HEK293 (cell line): ENCODE data around the gene UPP1.

ENCODE experiments used
- CTCF ChIA-PET: fragments of 350-600 bp; formaldehyde crosslinking; extraction: SDS; loops from one replicate; lab custom pipeline; 2021; ENCODE audit warnings: antibody characterized with exemption; lab: Yijun Ruan, JAX
- POLR2A ChIA-PET: fragments of 300-600 bp; formaldehyde crosslinking; extraction: SDS; loops from one replicate; lab custom pipeline; 2020; ENCODE audit warnings: antibody characterized with exemption, inconsistent platforms; lab: Yijun Ruan, JAX
- H3K27ac ChIP-seq: fragments of 200-500 bp; sonication (Bioruptor generic); 2 replicates; pipeline ENCODE4 v1.5.1; 2014; ENCODE audit warnings: low read depth, low read length, control low read depth, inconsistent platforms; ENCODE audit errors: extremely low read depth
- H3K36me3 ChIP-seq, 2 experiments: fragments of 200-500 bp in 1 of 2; sonication (Bioruptor generic) in 1 of 2; 1 replicate in 1 of 2; 2 replicates in 1 of 2; pipeline ENCODE4 v1.5.1; 2014 to 2017; ENCODE audit warnings: inconsistent platforms in 2 of 2, low read length in 2 of 2; ENCODE audit not compliant: control insufficient read depth in 2 of 2, insufficient read depth in 1 of 2
- H3K4me1 ChIP-seq: fragments of 200-500 bp; sonication (Bioruptor generic); 2 replicates; pipeline ENCODE4 v1.5.1; 2014; ENCODE audit warnings: mild to moderate bottlenecking, low read length, inconsistent platforms; ENCODE audit not compliant: control insufficient read depth, insufficient read depth
- H3K4me3 ChIP-seq: 2 replicates; pipeline ENCODE4 v1.5.1; 2011; ENCODE audit warnings: low read depth, mild to moderate bottlenecking, control low read depth, low read length, moderate library complexity
- H3K9me3 ChIP-seq: fragments of 200-500 bp; sonication (Bioruptor generic); 2 replicates; pipeline ENCODE4 v1.5.1; 2014; ENCODE audit warnings: low read depth, low read length, inconsistent platforms; ENCODE audit not compliant: control insufficient read depth, insufficient read depth
- HOXA7 ChIP-seq: sonication (generic); formaldehyde crosslinking; IDR thresholded peaks from 2 replicates; pipeline ENCODE4 v1.8.1; 2022; ENCODE audit warnings: missing genetic modification reagents, borderline replicate concordance
- HOXC10 ChIP-seq: sonication (generic); formaldehyde crosslinking; IDR thresholded peaks from 2 replicates; pipeline ENCODE4 v1.8.1; 2023; ENCODE audit warnings: mild to moderate bottlenecking, missing genetic modification reagents
- HOXD13 ChIP-seq: sonication (generic); formaldehyde crosslinking; IDR thresholded peaks from 2 replicates; pipeline ENCODE4 v1.8.0; 2022; ENCODE audit warnings: missing genetic modification reagents, borderline replicate concordance
- IKZF3 ChIP-seq: fragments of 450-650 bp; IDR thresholded peaks from 2 replicates; pipeline ENCODE4 v1.5.0; 2018; ENCODE audit warnings: missing biosample characterization, mild to moderate bottlenecking, missing genetic modification characterization, moderate library complexity
- REST ChIP-seq: fragments of 450-650 bp; formaldehyde crosslinking; IDR thresholded peaks from 2 replicates; pipeline ENCODE4 v1.5.1; 2016; ENCODE audit warnings: missing biosample characterization, missing genetic modification characterization
- SP7 ChIP-seq: fragments of 450-650 bp; formaldehyde crosslinking; IDR thresholded peaks from 2 replicates; pipeline ENCODE4 v1.5.1; 2016; ENCODE audit warnings: missing biosample characterization, missing genetic modification characterization
- ZBTB17 ChIP-seq: fragments of 450-650 bp; formaldehyde crosslinking; IDR thresholded peaks from 2 replicates; pipeline ENCODE4 v1.5.1; 2016; ENCODE audit warnings: missing biosample characterization, missing genetic modification characterization
- ZBTB7A ChIP-seq: fragments of 450-650 bp; formaldehyde crosslinking; IDR thresholded peaks from 2 replicates; pipeline ENCODE4 v1.5.1; 2016; ENCODE audit warnings: low read depth, missing biosample characterization, missing genetic modification characterization
- ZNF114 ChIP-seq: fragments of 450-650 bp; formaldehyde crosslinking; IDR thresholded peaks from 2 replicates; pipeline ENCODE4 v1.5.0; 2017; ENCODE audit warnings: missing biosample characterization, missing genetic modification characterization
- ZNF132 ChIP-seq: fragments of 450-650 bp; formaldehyde crosslinking; IDR thresholded peaks from 2 replicates; pipeline ENCODE4 v1.5.1; 2017; ENCODE audit warnings: missing biosample characterization, missing genetic modification characterization, borderline replicate concordance
- ZNF140 ChIP-seq: fragments of 450-650 bp; formaldehyde crosslinking; IDR thresholded peaks from 2 replicates; pipeline ENCODE4 v1.5.1; 2016; ENCODE audit warnings: missing biosample characterization, missing genetic modification characterization
- ZNF202 ChIP-seq: fragments of 450-650 bp; formaldehyde crosslinking; IDR thresholded peaks from 2 replicates; pipeline ENCODE4 v1.5.1; 2016; ENCODE audit warnings: missing biosample characterization, missing genetic modification characterization, borderline replicate concordance
- ZNF350 ChIP-seq: fragments of 450-650 bp; formaldehyde crosslinking; IDR thresholded peaks from 2 replicates; pipeline ENCODE4 v1.5.0; 2017; ENCODE audit warnings: missing biosample characterization, mild to moderate bottlenecking, missing genetic modification characterization
- ZNF416 ChIP-seq: fragments of 450-650 bp; formaldehyde crosslinking; IDR thresholded peaks from 2 replicates; pipeline ENCODE4 v1.5.1; 2016; ENCODE audit warnings: missing biosample characterization, missing genetic modification characterization
- ZNF488 ChIP-seq: fragments of 450-650 bp; formaldehyde crosslinking; IDR thresholded peaks from 2 replicates; pipeline ENCODE4 v1.5.1; 2016; ENCODE audit warnings: missing biosample characterization, missing genetic modification characterization
- ZNF510 ChIP-seq: fragments of 450-650 bp; formaldehyde crosslinking; IDR thresholded peaks from 2 replicates; pipeline ENCODE4 v1.5.1; 2018; ENCODE audit warnings: mild to moderate bottlenecking, missing genetic modification characterization, missing biosample characterization; ENCODE audit not compliant: insufficient replicate concordance
- ZNF513 ChIP-seq: fragments of 450-650 bp; IDR thresholded peaks from 2 replicates; pipeline ENCODE4 v1.5.1; 2018; ENCODE audit warnings: missing biosample characterization, missing genetic modification characterization
- ZNF549 ChIP-seq: fragments of 450-650 bp; IDR thresholded peaks from 2 replicates; pipeline ENCODE4 v1.5.1; 2018; ENCODE audit warnings: missing biosample characterization, missing genetic modification characterization, mild to moderate bottlenecking, inconsistent platforms, moderate library complexity
- ZNF623 ChIP-seq: fragments of 450-650 bp; formaldehyde crosslinking; IDR thresholded peaks from 2 replicates; pipeline ENCODE4 v1.5.1; 2016; ENCODE audit warnings: missing biosample characterization, missing genetic modification characterization
- ZNF660 ChIP-seq: fragments of 450-650 bp; IDR thresholded peaks from 2 replicates; pipeline ENCODE4 v1.5.1; 2018; ENCODE audit warnings: missing biosample characterization, mild to moderate bottlenecking, missing genetic modification characterization
- ZNF692 ChIP-seq: fragments of 450-650 bp; formaldehyde crosslinking; IDR thresholded peaks from 2 replicates; pipeline ENCODE4 v1.5.1; 2016; ENCODE audit warnings: missing biosample characterization, missing genetic modification characterization
- ZNF777 ChIP-seq: fragments of 450-650 bp; formaldehyde crosslinking; IDR thresholded peaks from 2 replicates; pipeline ENCODE4 v1.5.1; 2017; ENCODE audit warnings: missing biosample characterization, missing genetic modification characterization, borderline replicate concordance
- ZNF791 ChIP-seq: fragments of 450-650 bp; formaldehyde crosslinking; IDR thresholded peaks from 2 replicates; pipeline ENCODE4 v1.5.1; 2016; ENCODE audit warnings: missing biosample characterization, missing genetic modification characterization
- ZNF843 ChIP-seq: fragments of 450-650 bp; formaldehyde crosslinking; IDR thresholded peaks from 2 replicates; pipeline ENCODE4 v1.5.1; 2016; ENCODE audit warnings: missing biosample characterization, missing genetic modification characterization

UPP1 gene

GRCh38 chr7:48097521-48098231, 8.6 kb downstream of the UPP1 start (continued):
- TF ChIP-seq ZNF791 (tag by site-specific recombination) (no peak), REST (tag by site-specific recombination) (no peak), ZBTB17 (no peak), ZNF350 (tag by site-specific recombination) (no peak), HOXD13 (CRISPR knock-in tag) (no peak), ZNF202 (tag by site-specific recombination) (no peak), ZNF510 (tag by site-specific recombination) (no peak), ZNF140 (tag by site-specific recombination) (no peak)

- TF ChIP-seq HOXC10 (CRISPR knock-in tag) (no peak), ZNF202 (tag by site-specific recombination) (no peak), ZNF513 (no peak), ZBTB7A (no peak), ZNF777 (tag by site-specific recombination) (no peak), ZNF692 (tag by site-specific recombination) (no peak), ZNF660 (tag by site-specific recombination) (no peak), IKZF3 (tag by site-specific recombination) (no peak), ZNF488 (no peak), ZNF416 (tag by site-specific recombination) (no peak), ZNF623 (tag by site-specific recombination) (no peak), SP7 (tag by site-specific recombination) (no peak), ZNF132 (tag by site-specific recombination) (no peak), ZNF549 (tag by site-specific recombination) (no peak), ZNF114 (no peak), HOXA7 (no peak), ZNF843 (tag by site-specific recombination) (no peak)
- TF ChIP-seq, all 188 proteins: peak for 0
- H3K4me3 ChIP-seq, result no peak overlapping the region
- no peak overlapping the region for H3K27ac ChIP-seq
- ChIA-PET CTCF (interaction anchor here (1.1 kb wide), 1 partner anchor 108 kb away, joined by 4 read pairs; no protein-coding TSS in a partner anchor), POLR2A (no interaction called here)
- no peaks in the 10 kb centered on the region for H3K4me1 ChIP-seq
- no peaks in the 10 kb centered on the region for H3K9me3 ChIP-seq
- peaks cover 10 to 79% of the 10 kb centered on the region in 2 experiments; a peak in 2 of 3 replicates for H3K36me3 ChIP-seq
Observed at GRCh38 chr7:48098846-48099245, 9.8 kb downstream of the UPP1 start.
